H1 (cell line): ENCODE measurements around the gene ADARB2.

ENCODE experiments used
- CTCF ChIP-seq, 3 experiments: IDR thresholded peaks; 1 replicate in 2 of 3; 2 replicates in 1 of 3; pipeline versions ENCODE4 v1.5.1 to v1.6.1; 2011; ENCODE audit warnings: low read length in 3 of 3, mild to moderate bottlenecking in 3 of 3, inconsistent platforms in 2 of 3, low read depth in 1 of 3, moderate library complexity in 1 of 3; ENCODE audit not compliant: insufficient read depth in 1 of 3; ENCODE audit errors: control extremely low read depth in 1 of 3
- GTF2F1 ChIP-seq: IDR thresholded peaks from 2 replicates; pipeline ENCODE4 v1.6.1; 2012; ENCODE audit warnings: low read depth, low read length, improper control_type of control experiment, borderline replicate concordance
- HDAC6 ChIP-seq: IDR thresholded peaks from one replicate; pipeline ENCODE4 v1.7.1; 2012; ENCODE audit warnings: low read depth, mild to moderate bottlenecking, inconsistent platforms, low read length, moderate library complexity
- RFX5 ChIP-seq: IDR thresholded peaks from 2 replicates; pipeline ENCODE4 v1.6.1; 2011; ENCODE audit warnings: low read depth, low read length, improper control_type of control experiment, borderline replicate concordance

DNA sequence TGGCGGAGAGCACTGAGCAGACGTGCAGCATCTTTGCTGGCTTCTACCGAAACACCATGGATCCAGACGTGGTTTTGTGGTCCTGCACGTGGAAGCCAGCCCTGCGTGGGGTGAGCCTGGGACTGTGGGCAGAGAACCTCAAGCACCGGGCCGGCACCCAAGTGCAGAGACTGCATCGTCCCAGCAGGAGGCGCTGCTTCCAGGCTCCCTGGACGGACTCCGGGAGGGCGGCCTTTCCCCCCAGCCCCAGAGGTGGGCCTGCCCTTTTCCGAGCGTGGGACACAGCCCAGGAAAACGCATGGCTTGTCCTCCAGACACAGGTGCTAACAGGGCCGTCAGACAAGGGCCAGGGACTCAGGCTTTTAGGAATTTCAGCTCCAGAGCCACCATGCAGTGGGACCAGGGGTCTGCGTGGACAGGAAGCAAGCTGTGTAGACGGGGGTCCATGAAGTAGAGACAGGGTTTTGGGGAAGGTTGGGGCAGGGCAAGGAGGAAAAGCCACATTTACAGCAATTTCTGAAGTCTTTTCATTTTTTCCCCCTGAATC, 377.2 kb downstream of the ADARB2 start:
- TF ChIP-seq GTF2F1: no peak
- TF ChIP-seq RFX5: no peak
- no peak for TF ChIP-seq HDAC6
- peak; percentile 66 to 85 (median 83) for TF ChIP-seq CTCF (IDR thresholded peaks at IDR 0.05; ENCODE audit: control extremely low read depth in 1 of 3, insufficient read depth in 1 of 3, low read depth in 1 of 3, low read length in 3 of 3)
